Activated T-helper 1 cell treated with anti-CD3 and anti-CD28 coated beads, Interleukin-12 subunit alpha, Interleukin-12 subunit beta, Interleukin-2, Interleukin-4 antibody, amounts not matched to agents 30 ng/mL and 10 ng/mL and 1 ng/mL, durations not matched to agents 14 hours and 24 hours and 36 hours (primary cell): ENCODE results near the gene TBC1D10A. TPM values are rescaled to one million over a fixed set of nuclear protein-coding genes. Genes with fewer than 3 reads are reported as not detected.
A peak's percentile ranks its signal among the peaks of the same experiment; 100 is the strongest.

Experiments used
- DNase-seq: peaks from one replicate; pipeline ENCODE4 v3.0.0; 2021; ENCODE audit warnings: low spot score
- H3K27ac Mint-ChIP-seq: one replicate; pipeline ENCODE4 v1.8.0; 2021; ENCODE audit warnings: mild to moderate bottlenecking, mixed read lengths
- H3K27me3 Mint-ChIP-seq: one replicate; pipeline ENCODE4 v1.8.0; 2022; ENCODE audit warnings: mild to moderate bottlenecking, moderate library complexity, mixed read lengths; ENCODE audit not compliant: insufficient read depth
- H3K36me3 Mint-ChIP-seq: one replicate; pipeline ENCODE4 v1.8.0; 2021; ENCODE audit warnings: low read depth, mixed read lengths
- H3K4me1 Mint-ChIP-seq: one replicate; pipeline ENCODE4 v1.8.0; 2021; ENCODE audit warnings: low read depth, mixed read lengths
- H3K4me3 Mint-ChIP-seq: one replicate; pipeline ENCODE4 v1.8.0; 2021; ENCODE audit warnings: mild to moderate bottlenecking, moderate library complexity, mixed read lengths
- H3K9me3 Mint-ChIP-seq: one replicate; pipeline ENCODE4 v1.8.0; 2021; ENCODE audit warnings: mixed read lengths
- intact Hi-C: fragments of 100-400 bp; cut with micrococcal nuclease; formaldehyde crosslinking; loops from one replicate; pipeline ENCODE4 v1.15.1; 2024
- total RNA-seq: library from RNA; stranded (reverse); gene quantifications from 2 replicates; pipeline ENCODE4 v1.2.3, GENCODE V29; 2022

Gene TBC1D10A
- total RNA-seq, 1 donor from 2014 or later = 17.3 TPM

DNA sequence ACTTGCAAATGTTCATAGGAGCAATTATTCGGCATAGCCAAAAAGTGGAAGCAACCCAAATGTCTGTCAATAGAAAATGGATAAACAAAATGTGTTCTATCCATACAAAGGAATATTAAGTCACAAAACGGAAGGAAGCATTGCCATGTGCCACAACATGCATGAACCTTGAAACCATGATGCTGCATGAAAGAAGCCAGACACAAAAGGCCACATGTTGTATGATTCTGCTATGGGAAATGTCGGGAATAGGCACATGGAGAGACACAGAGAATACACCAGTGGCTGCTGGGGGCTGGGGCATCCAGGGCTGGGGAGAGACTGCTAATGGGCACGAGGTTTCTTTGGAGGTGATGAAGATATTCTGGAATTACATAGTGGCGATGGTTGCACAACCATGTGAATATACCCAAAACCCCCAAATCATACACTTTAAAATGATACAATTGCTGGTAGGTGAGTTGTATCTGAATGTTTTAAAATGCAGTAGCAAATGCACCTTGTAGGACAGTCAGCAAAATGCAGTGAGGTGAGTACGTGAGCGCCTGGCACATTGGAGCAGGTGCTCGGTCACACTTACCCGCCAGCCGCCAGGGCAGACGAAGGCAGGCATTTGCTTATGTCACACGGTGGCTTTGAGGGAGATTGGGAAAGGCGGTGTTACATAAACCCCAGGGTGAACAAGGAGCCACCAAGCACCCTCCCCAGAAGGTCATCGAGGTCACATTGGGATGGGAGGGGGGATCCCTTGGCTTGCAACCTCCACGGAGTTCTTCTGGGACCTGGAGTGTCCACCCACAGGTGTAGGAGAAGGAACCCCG, 53.8 kb downstream of the TBC1D10A start:
- H3K4me3 Mint-ChIP-seq = no peak overlapping the region
- H3K4me1 Mint-ChIP-seq = peaks cover 75% of the 10 kb centered on the region
- intact Hi-C loops = no loop called here
- peaks cover 32% of the 10 kb centered on the region for H3K36me3 Mint-ChIP-seq
- DNase-seq = no peak
- H3K9me3 Mint-ChIP-seq = no peaks in the 10 kb centered on the region
- H3K27me3 Mint-ChIP-seq = no peaks in the 10 kb centered on the region
- H3K27ac Mint-ChIP-seq = peak overlapping the region; percentile 80

DNA sequence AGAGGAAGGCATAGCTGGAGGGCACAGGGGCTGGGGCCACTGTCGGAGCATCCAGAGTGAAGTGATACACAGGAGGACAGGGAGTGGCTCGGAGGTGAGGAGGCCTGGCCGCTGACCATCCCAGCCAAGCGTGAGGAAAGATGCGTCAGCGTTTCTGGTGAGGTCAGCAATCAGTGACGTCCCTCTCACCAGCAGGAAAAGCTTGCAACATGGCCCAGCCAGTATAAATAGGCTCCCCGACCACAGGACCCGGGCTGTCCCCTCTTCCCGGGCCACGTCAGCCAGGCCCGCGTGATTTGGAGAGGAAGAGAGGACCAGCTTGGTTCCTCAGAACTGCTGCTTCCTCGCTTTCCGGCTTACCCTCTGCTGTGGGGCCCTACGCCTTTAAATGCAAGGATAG, 55.9 kb downstream of the TBC1D10A start:
- H3K27ac Mint-ChIP-seq = no peak overlapping the region
- no peak overlapping the region for H3K4me3 Mint-ChIP-seq
- peaks cover 76% of the 10 kb centered on the region for H3K4me1 Mint-ChIP-seq
- peaks cover 42% of the 10 kb centered on the region for H3K36me3 Mint-ChIP-seq
- no peaks in the 10 kb centered on the region for H3K9me3 Mint-ChIP-seq
- DNase-seq = no peak
- intact Hi-C loops = no loop called here
- no peaks in the 10 kb centered on the region for H3K27me3 Mint-ChIP-seq

DNA sequence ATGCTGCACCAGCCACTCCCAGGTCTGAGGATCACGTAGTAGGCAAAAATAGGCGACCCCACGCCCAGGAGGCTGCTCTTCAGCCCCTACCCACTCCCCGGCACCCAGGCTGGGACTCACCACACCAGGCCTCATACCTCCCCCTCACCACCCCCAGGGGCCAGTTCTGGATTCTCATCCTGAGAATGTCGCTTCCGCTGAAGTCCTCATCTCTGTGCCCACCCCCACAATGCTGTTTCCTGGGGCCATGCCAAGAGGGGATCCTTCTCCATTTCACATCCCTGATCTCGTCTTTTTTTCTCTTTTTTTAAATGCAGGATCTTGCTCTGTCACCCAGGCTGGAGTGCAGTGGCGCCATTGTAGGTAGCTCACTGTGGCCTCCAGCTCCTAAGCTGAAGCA, 58.4 kb downstream of the TBC1D10A start:
- peaks cover 40% of the 10 kb centered on the region for H3K36me3 Mint-ChIP-seq
- intact Hi-C loops = loop anchor here (5.0 kb wide), 2 partner anchors 324 to 666 kb away; partner anchors contain the start of genes NF2 and PES1
- H3K4me3 Mint-ChIP-seq = peak overlapping the region; percentile 95
- no peak for DNase-seq
- peaks cover 71% of the 10 kb centered on the region for H3K4me1 Mint-ChIP-seq
- no peaks in the 10 kb centered on the region for H3K27me3 Mint-ChIP-seq
- peak overlapping the region; percentile 100 for H3K27ac Mint-ChIP-seq
- no peaks in the 10 kb centered on the region for H3K9me3 Mint-ChIP-seq

DNA sequence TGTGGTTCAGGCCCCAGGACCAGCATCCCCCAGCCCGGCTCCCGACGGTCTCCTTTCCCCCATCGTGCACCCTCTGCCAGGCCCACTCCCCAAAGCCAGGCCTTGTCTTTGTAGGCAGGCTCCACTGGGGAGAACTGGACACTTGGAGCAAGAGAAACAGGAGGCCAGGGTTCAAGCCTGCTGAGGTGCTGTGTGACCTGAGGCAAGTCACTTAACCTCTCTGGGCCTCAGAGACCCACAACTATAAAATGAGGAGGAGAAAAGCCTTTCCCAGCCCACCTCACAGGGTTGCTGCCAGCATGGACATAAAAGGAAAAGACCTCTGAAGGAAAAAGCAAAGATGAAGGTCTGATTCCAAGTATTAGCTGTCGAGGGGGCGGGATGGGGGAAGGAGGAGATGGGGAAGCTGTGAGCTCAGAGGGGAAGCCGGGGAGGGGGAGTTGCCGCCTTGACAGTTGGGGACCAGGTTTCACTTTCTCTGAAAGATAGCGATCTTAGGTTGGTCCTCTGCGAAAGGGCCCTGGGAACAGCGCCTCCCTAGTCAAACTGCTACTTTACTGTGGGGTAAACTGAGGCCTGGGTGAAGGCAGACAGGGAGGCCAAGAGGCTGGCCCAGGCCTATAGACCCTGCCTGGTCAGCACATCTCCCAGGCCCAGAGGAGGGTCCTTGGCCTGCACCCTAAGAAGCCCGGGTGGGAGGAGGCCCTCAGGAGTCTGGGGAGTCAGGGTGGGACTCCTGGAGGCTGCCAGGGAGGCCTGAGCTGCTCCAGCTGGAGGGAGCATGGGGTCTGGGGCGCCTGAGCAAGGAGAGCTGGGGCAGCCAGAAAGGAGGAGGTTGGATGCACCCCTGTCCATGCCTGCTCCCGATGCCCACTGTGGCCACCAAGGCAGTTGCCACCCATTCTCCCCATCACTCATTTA, 59.1 kb downstream of the TBC1D10A start:
- Mint-ChIP-seq H3K4me3 (peak overlapping the region; percentile 95), H3K36me3 (peaks cover 45% of the 10 kb centered on the region), H3K27ac (peak overlapping the region; percentile 100), H3K27me3 (no peaks in the 10 kb centered on the region), H3K4me1 (peaks cover 71% of the 10 kb centered on the region), H3K9me3 (no peaks in the 10 kb centered on the region)
- intact Hi-C loops = loop anchor here (1.0 to 5.0 kb wide), 6 partner anchors 59 to 665 kb away; partner anchors contain the start of genes ASCC2, NF2, PES1 and TBC1D10A
- DNase-seq = peak; percentile 62

DNA sequence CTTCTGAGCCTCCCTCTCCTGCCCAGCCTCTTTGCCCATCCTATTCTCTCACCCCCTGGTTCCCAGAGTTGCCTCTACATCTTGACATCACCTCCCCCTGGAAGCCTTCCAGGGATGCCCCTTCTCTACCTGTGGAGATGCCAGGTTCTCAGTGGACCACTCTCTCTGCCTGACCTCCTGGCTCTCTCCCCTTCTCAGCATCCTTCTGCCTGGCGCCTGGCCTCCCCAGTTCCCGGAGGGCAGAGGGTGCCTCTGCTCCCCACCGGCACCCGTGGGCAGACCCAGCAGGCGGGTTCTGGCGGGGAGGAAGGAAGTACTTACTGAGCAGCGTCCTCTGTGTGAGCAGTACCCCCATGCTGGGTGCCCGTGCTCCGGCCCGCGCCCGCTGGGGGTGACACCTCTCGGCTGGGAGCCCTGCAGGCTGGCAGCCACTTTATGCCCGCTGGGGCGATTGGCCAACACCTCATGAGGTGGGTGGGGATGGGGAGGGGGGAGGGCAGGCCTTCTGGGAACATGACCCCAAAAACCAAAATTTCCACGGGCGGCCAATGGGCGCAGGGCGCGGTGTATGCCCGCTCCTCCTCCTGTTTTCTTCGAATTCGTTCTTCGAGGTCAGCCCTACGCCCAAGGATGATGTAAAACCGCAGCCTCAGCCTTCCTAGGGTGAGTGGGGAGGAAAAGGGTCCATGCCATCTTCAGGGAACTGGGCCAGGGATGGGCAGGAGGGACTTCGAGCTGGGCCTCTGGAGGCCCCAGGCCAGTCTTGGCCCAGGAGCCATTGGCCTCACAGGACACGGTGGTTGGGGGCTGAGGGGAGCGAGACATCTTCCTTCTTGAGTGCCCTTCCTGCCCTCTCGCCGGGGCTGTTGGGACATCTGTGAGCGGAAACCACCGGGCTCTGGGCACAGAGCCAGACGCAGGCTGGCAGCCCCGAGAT, 60.0 kb downstream of the TBC1D10A start, which contains the start of gene OSM:
Gene OSM (minus strand): TSS at position 407 of the 937 bp plus-strand sequence. CDS start 52 bp downstream, at position 355.
- DNase-seq = peak; percentile 68
- Mint-ChIP-seq H3K27ac (peak within 1 kb of the TSS; percentile 100), H3K4me3 (peak within 1 kb of the TSS; percentile 95), H3K36me3 (peaks cover 47% of the 10 kb centered on the region), H3K27me3 (no peaks in the 10 kb centered on the region), H3K9me3 (no peaks in the 10 kb centered on the region), H3K4me1 (peaks cover 76% of the 10 kb centered on the region)
- intact Hi-C loops = loop anchor here (1.0 to 5.0 kb wide), 13 partner anchors 20 to 664 kb away; partner anchors contain the start of genes ASCC2, LIF, NF2 and PES1

DNA sequence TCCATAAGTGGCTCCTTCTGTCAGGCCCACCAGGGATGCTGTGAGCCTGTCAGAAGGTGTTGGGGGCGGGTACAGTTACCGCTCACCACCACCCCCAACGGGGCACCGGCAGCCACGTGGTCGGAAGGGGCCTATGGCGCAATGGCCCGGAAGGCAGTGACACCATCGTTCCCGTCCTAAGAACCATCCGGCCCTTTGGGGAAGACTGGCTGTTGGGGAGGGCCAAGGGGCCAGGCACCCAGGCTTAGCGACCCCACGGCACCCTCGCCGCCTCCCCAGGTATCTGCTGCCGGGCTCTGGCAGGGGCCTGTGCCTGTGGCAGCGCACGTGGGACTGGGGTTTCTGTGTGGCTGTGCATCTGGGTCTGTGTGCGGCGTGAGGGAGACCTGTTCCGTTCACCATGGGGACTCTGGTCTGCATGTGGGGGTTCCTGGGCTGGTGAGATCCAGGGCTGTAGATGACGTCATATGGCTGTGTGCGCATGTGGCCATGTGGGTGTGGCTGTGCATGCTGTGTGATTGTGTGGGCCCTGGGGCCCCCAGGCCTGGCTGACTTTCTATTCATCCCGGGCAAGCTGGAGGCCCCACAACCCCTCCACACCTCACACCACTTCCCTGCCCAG, 60.8 kb downstream of the TBC1D10A start:
- Mint-ChIP-seq H3K4me3 (peak overlapping the region; percentile 95), H3K27ac (peak overlapping the region; percentile 100), H3K27me3 (no peaks in the 10 kb centered on the region), H3K36me3 (peaks cover 42% of the 10 kb centered on the region), H3K9me3 (no peaks in the 10 kb centered on the region), H3K4me1 (peaks cover 77% of the 10 kb centered on the region)
- intact Hi-C loops = loop anchor here (1.0 to 5.0 kb wide), 12 partner anchors 20 to 664 kb away; partner anchors contain the start of genes ASCC2, LIF, NF2 and PES1
- peak; percentile 79 for DNase-seq

DNA sequence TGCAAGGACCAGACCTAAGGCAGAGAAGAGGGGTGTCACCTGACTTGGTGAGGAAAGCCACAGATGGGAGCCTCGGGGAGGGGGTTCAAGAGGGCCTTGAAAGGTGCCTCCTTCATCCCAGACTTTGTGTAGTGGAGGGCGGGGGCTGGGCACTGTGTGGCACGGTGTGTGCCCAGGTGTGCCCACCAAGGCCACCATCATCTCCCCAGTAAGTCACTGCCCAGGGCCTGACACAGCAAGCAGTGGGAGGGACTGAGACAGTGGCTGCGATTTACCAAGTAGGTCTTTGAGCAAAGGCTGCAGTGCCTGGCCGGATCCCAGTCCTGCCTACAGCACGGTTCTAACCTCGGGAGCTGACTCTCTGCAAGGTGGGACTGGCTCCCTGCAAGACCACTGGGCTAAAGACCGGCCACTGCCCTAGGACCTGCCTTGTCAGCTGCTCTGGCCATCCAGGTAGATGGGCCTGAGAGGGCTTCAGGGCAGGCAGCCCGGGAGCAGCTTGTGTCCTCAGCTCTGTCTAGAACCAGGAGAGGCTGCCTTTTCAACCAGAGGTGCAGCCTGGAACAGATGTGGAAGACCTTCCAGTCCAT, 61.5 kb downstream of the TBC1D10A start:
- H3K9me3 Mint-ChIP-seq = no peaks in the 10 kb centered on the region
- intact Hi-C loops = loop anchor here (5.0 kb wide), 2 partner anchors 327 to 663 kb away; partner anchors contain the start of genes NF2 and PES1
- H3K36me3 Mint-ChIP-seq = peaks cover 39% of the 10 kb centered on the region
- H3K27me3 Mint-ChIP-seq = no peaks in the 10 kb centered on the region
- peak overlapping the region; percentile 100 for H3K27ac Mint-ChIP-seq
- peak overlapping the region; percentile 95 for H3K4me3 Mint-ChIP-seq
- H3K4me1 Mint-ChIP-seq = peaks cover 82% of the 10 kb centered on the region
- DNase-seq = no peak

DNA sequence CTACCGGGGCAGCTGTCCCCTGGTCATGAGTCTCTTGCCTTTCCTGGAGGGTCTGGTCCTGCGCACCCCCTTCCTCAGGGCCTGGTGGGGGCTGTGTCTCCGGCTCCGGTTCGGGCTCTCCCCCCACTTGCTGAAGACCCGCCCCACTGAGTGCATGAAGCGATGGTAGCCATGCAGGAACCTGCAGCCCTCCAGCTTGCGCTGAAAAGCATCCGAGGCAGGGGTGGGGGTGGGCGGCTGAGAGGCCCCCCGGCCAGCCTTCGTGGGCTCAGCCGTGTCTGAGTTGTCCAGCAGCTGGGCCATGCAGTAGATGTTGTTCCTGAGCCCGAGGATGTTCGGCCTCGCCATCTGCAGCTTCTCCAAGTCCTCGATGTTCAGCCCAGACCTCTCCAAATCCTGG, 62.9 kb downstream of the TBC1D10A start:
- no peaks in the 10 kb centered on the region for H3K27me3 Mint-ChIP-seq
- no peaks in the 10 kb centered on the region for H3K9me3 Mint-ChIP-seq
- DNase-seq = no peak
- intact Hi-C loops = loop anchor here (1.0 kb wide), 1 partner anchor 160 kb away; no protein-coding TSS in a partner anchor
- H3K4me1 Mint-ChIP-seq = peaks cover 72% of the 10 kb centered on the region
- H3K4me3 Mint-ChIP-seq = peak overlapping the region; percentile 95
- H3K27ac Mint-ChIP-seq = no peak overlapping the region
- peaks cover 34% of the 10 kb centered on the region for H3K36me3 Mint-ChIP-seq

DNA sequence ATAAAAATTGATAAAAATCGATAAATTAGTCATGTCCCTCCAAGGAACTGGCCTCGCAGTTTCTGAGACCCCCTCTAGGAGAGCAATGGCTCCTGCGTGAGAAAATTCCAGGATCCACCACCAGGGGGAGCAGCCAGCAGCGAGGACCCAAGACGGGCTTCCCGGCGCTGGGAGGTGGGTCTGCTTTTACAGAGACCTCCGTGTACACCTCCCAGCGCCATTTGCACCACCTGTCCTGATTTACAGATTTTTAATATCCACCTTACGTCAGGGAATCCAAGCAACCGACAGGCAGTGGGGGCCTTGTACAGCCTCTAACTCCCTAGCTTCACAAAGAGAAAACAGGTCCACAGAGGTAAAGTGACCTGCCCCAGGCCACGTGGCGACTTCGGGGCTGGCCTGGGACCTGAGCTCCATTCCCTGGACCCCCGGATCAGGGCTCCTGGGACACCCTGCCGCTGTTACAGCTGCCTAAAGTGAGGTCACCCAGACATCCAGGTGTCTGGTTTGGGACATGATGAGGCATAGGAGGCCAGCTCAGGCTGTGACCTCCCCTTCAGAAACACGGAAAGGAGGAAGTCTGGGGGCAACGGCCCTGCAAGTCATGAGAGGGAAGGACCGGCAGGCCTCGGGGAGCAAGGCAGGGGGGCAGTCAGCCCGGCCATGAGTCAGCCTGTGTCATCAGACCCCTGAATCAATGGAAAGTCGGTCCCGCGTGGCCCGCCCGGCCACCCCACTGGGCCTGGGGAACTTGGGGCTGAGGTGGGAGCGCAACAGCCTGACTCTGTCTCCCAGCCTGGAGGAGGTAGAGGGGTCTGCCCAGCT, 63.6 kb downstream of the TBC1D10A start:
- peak overlapping the region; percentile 94 for H3K27ac Mint-ChIP-seq
- intact Hi-C loops = loop anchor here (1.0 kb wide), 1 partner anchor 161 kb away; no protein-coding TSS in a partner anchor
- H3K9me3 Mint-ChIP-seq = no peaks in the 10 kb centered on the region
- H3K4me3 Mint-ChIP-seq = peak overlapping the region; percentile 95
- peaks cover 27% of the 10 kb centered on the region for H3K36me3 Mint-ChIP-seq
- H3K4me1 Mint-ChIP-seq = peaks cover 64% of the 10 kb centered on the region
- peak; percentile 67 for DNase-seq
- no peaks in the 10 kb centered on the region for H3K27me3 Mint-ChIP-seq

DNA sequence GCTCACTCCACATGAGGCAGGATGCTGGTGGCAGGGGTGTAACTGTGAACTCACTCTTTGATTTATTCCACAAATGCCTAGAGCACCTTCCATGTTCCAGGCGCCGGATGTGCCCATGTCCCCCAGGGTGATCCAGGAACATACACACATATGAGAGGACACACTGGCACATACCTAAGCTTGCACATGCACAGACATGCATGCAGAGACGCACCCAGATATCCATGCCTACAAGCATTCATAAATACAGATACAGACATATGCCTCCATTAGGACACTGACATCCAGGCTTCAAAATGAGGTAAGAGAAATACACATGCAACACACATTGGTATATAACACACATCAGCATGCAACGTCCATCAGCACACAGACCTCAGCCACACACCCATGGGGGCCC, 64.6 kb downstream of the TBC1D10A start:
- H3K4me1 Mint-ChIP-seq = peaks cover 55% of the 10 kb centered on the region
- H3K27ac Mint-ChIP-seq = peak overlapping the region; percentile 94
- no peaks in the 10 kb centered on the region for H3K9me3 Mint-ChIP-seq
- peak overlapping the region; percentile 78 for H3K4me3 Mint-ChIP-seq
- no peaks in the 10 kb centered on the region for H3K27me3 Mint-ChIP-seq
- H3K36me3 Mint-ChIP-seq = peaks cover 22% of the 10 kb centered on the region
- intact Hi-C loops = no loop called here
- no peak for DNase-seq
